ENCODE measurements around the gene SULT1A1. TPM values are rescaled to one million over a fixed set of nuclear protein-coding genes. Genes with fewer than 3 reads are reported as not detected.
"Not testable (repeated sequence)": the region's sequence is repeated elsewhere in the genome, so short reads cannot be mapped to it uniquely, and the experiment has no call there.

SULT1A1 gene
- total and polyA plus RNA-seq, 3 donors from 2014 or later = 34.9 to 50.9 (median 42.6) TPM

DNA sequence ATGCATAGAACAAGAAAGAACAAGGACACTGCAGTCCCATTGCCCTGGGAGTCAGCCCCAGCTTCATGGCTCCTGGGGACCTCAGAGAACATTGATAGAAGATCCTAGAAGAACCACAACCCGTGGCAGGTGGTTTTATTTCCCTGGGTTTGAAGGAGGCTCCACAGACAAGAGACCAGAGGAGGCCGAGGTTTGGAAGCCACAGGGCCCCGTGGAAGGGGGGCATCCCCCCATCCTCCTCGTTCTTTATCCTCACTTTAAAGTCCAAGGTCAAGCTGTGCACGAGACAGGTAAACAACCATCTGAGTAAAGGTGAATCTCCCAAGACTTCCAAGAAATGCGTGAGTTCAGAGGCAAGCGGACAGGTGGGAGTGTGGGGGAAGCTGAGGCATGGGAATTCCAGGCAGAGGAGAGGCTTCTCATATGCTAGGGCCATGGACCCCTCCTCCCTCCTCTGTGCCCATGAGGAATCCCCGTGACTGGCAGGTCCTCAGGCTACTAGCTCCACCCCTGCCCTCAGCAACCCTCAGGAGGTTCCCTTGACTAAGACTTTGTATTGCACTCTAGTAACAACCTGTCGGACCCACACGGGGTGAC, 849 bp upstream of the SULT1A1 start:
- H3K4me1 ChIP-seq = peaks cover 17% of the 10 kb centered on the region
- no peaks in the 10 kb centered on the region for H3K36me3 ChIP-seq (ENCODE audit: low read depth, missing control alignments)
- H3K4me3 ChIP-seq = no peak overlapping the region
- no peak for DNase-seq
- no peak for TF ChIP-seq POLR2A (IDR thresholded peaks at IDR 0.05)
- TF ChIP-seq, protein P1, sequence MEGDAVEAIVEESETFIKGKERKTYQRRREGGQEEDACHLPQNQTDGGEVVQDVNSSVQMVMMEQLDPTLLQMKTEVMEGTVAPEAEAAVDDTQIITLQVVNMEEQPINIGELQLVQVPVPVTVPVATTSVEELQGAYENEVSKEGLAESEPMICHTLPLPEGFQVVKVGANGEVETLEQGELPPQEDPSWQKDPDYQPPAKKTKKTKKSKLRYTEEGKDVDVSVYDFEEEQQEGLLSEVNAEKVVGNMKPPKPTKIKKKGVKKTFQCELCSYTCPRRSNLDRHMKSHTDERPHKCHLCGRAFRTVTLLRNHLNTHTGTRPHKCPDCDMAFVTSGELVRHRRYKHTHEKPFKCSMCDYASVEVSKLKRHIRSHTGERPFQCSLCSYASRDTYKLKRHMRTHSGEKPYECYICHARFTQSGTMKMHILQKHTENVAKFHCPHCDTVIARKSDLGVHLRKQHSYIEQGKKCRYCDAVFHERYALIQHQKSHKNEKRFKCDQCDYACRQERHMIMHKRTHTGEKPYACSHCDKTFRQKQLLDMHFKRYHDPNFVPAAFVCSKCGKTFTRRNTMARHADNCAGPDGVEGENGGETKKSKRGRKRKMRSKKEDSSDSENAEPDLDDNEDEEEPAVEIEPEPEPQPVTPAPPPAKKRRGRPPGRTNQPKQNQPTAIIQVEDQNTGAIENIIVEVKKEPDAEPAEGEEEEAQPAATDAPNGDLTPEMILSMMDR (IDR thresholded peaks at IDR 0.05) = no peak
- no peaks in the 10 kb centered on the region for H3K9me3 ChIP-seq
- no peaks in the 10 kb centered on the region for H3K27me3 ChIP-seq
- intact Hi-C loops (cut with DNase I; ENCODE audit: low total_unique reads) = no loop called here
- 71 to 77% methylated on average over 10 of the region's 10 CpGs for WGBS, 2 donors
- H3K27ac ChIP-seq = no peak overlapping the region

DNA sequence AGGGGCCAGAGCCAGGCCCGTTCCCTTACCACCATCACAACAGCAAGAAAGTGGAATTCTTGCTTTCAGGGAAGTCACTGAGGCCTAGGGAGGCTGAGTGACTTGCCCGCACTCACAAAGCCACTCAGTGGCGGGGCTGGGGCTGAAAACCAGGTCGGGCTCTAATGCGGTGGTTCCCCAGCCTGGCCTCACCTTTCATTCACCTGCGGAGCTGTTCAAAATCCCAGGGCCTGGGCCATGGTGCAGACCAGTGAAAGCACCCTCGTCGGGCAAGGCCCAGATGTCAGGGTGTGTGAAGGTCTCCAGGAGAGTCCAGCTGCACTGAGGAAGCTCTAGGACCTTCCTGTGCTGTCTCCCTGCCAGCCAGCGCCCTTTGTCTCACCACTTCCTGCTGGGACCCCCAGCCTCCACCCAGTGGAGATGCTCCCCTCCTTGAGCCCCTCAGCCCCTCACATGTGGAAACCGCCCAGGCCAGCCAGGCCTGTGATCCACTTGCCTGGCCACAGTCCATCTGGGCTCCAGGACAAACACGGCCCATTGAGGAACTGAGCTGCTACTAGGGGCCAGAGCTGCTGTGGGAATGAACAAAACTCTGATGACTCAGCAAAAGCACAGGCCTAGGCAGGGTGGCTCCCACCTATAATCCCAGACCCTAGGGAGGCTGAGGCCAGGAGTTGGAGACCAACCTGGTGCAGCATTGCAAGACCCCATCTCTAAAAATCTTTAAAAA, 812 bp downstream of the SULT1A1 start:
- DNase-seq = peak; percentile 52
- H3K36me3 ChIP-seq (ENCODE audit: low read depth, missing control alignments); intact Hi-C loops (cut with DNase I; ENCODE audit: low total_unique reads); H3K9me3 ChIP-seq; H3K4me3 ChIP-seq; H3K27me3 ChIP-seq: not testable (repeated sequence)
- H3K4me1 ChIP-seq = peaks cover 17% of the 10 kb centered on the region
- peak overlapping the region in 1 of 2 donors; percentile 45 for H3K27ac ChIP-seq
- whole genome bisulfite sequencing, 2 donors = 80% methylated on average over 11 of the region's 11 CpGs; no CpG with 5 or more reads in 1 of the 2 donors

- 89 to 100% methylated on average over 3 to 7 of the region's 7 CpGs for WGBS, 2 donors
- H3K36me3 ChIP-seq (ENCODE audit: low read depth, missing control alignments); H3K9me3 ChIP-seq; H3K27me3 ChIP-seq; DNase-seq; intact Hi-C loops (cut with DNase I; ENCODE audit: low total_unique reads); H3K4me3 ChIP-seq; H3K27ac ChIP-seq: not testable (repeated sequence)
- H3K4me1 ChIP-seq = peaks cover 17% of the 10 kb centered on the region
These were observed 1.4 kb downstream of the SULT1A1 start for GRCh38 chr16:28608496-28608808.

GRCh38 chr16:28607681-28608495, 2.0 kb downstream of the SULT1A1 start:
- peaks cover 17% of the 10 kb centered on the region for H3K4me1 ChIP-seq
- H3K27me3 ChIP-seq; H3K9me3 ChIP-seq; H3K36me3 ChIP-seq (ENCODE audit: low read depth, missing control alignments); intact Hi-C loops (cut with DNase I; ENCODE audit: low total_unique reads); H3K27ac ChIP-seq; H3K4me3 ChIP-seq; DNase-seq: not testable (repeated sequence)
- 92 to 95% methylated on average over 10 of the region's 10 CpGs for WGBS, 2 donors

GRCh38 chr16:28607116-28607623, 2.7 kb downstream of the SULT1A1 start:
- 96 to 98% methylated on average over 7 to 9 of the region's 9 CpGs for WGBS, 2 donors
- Histone ChIP-seq H3K9me3 (no peaks in the 10 kb centered on the region), H3K4me3 (no peak overlapping the region), H3K27ac (no peak overlapping the region), H3K36me3 (ENCODE audit: low read depth, missing control alignments) (no peaks in the 10 kb centered on the region), H3K27me3 (no peaks in the 10 kb centered on the region), H3K4me1 (peaks cover 17% of the 10 kb centered on the region)
- intact Hi-C loops (cut with DNase I; ENCODE audit: low total_unique reads) = no loop called here
- no peak for DNase-seq
- TF ChIP-seq, protein P1 (IDR thresholded peaks at IDR 0.05) = no peak
- no peak for TF ChIP-seq POLR2A (IDR thresholded peaks at IDR 0.05)
